ENCODE data around the gene SCN5A.
"Not testable (repeated sequence)": the region's sequence is repeated elsewhere in the genome, so short reads cannot be mapped to it uniquely, and the experiment has no call there.

Gene SCN5A

DNA sequence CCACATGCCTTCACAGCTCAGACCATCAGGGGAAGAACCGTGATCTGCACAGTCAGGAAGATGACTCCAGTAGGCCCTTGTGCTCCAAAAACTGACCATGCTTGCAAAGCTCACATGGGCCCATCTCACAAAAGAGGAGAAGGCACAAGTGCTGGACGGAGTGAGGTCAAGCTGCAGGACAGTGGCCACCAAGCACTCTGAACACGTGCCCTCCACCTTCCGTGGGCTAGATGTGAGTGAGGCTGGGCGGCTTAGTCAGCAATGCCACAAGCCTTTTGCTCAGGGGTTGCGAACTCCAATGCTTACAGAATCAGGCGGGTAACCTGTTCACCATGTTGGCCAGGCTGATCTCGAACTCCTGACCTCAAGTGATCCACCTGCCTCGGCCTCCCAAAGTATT is 70.9 kb downstream of the SCN5A start:
- DNase-seq (ENCODE audit: low read depth in 2 of 2) = no peak

- no peak for DNase-seq (ENCODE audit: low read depth in 2 of 2)
Observed at GRCh38 chr3:38578081-38578475, 71.4 kb downstream of the SCN5A start.

GRCh38 chr3:38577371-38578080 is 72.0 kb downstream of the SCN5A start:
- DNase-seq (ENCODE audit: low read depth in 2 of 2) = no peak

DNA sequence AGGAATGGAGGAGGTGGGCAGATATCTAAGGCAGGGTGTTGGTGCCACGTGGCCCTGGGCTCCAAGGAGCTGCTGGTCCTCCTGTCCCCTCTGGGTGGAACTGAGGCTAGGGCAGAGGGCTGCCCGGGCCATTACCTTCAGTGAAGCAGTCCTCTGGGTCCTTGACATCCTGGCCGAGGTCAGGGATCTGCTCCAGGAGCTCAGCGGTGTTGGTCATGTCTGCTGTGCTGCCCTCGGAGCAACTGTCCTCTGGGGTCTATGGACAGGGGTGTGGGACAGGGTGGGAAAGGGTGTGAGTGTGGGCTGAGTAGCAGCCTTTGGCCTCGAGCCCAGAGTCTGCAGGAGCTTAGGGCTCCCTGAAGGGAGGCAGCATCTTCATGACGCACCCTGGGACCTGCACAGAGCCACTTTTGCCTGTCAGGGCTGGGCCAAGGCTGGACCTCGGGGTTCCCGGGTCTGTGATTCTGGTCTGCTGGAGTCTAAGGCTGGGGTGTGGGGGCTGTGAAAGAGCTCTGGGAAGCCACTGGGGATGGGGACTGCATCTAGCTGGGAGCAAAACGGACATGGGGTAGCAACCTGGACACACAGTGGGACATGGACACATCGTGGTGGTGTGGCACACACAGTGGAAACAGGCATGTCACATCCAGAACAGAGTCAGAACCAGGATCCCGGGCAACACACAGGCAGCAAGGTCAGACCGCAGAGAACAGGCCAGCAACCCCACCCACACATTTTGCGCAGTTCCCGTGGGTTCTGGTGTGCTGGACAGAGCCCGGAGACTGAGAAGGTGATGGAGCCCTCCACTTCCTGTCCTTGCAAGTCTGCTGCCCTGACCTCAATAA is 72.7 kb downstream of the SCN5A start:
- no peak for DNase-seq (ENCODE audit: low read depth in 2 of 2)

- DNase-seq (ENCODE audit: low read depth in 2 of 2) = no peak
Observed at GRCh38 chr3:38576131-38576525, 73.4 kb downstream of the SCN5A start.

DNA sequence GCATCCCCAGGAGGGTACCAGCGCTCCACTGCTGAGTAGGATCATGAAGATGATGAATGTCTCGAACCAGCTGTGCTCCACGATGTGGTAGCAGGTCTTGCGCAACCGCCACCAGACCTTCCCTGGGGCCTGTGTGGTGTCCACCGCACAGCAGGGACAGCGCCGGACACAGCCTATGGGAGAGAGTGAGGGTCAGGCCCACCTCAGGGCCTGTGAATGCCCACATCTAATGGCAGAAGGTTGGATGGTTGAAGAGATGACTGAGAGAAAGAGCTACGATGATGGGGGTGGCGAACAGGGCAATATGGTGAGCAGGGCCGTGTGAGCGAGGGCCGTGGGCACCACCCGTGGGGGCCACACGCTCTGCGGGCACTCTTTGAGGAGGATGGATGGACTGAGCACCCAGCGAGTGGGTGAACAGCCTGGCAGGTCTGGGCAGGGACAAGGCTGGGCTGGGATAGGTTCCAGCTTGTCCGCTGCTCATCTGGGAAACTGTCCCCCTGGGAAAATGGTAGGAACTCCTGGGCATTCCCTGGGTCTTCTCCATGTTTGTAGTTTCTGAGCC is 74.1 kb downstream of the SCN5A start:
- DNase-seq (ENCODE audit: low read depth in 2 of 2) = no peak

- DNase-seq (ENCODE audit: low read depth in 2 of 2) = no peak
Observed at GRCh38 chr3:38574411-38575278, 74.8 kb downstream of the SCN5A start.

GRCh38 chr3:38573556-38573955 is 75.9 kb downstream of the SCN5A start:
- no peak for DNase-seq (ENCODE audit: low read depth in 2 of 2)

GRCh38 chr3:38573111-38573510 is 76.4 kb downstream of the SCN5A start:
- DNase-seq (ENCODE audit: low read depth in 2 of 2) = no peak

- no peak for DNase-seq (ENCODE audit: low read depth in 2 of 2)
Observed at GRCh38 chr3:38567498-38567897, 82.0 kb downstream of the SCN5A start.

- not testable (repeated sequence) for DNase-seq (ENCODE audit: low read depth in 2 of 2)
Observed at GRCh38 chr3:38566794-38567193, 82.7 kb downstream of the SCN5A start.

GRCh38 chr3:38566215-38566528 is 83.3 kb downstream of the SCN5A start:
- DNase-seq (ENCODE audit: low read depth in 2 of 2) = no peak

DNA sequence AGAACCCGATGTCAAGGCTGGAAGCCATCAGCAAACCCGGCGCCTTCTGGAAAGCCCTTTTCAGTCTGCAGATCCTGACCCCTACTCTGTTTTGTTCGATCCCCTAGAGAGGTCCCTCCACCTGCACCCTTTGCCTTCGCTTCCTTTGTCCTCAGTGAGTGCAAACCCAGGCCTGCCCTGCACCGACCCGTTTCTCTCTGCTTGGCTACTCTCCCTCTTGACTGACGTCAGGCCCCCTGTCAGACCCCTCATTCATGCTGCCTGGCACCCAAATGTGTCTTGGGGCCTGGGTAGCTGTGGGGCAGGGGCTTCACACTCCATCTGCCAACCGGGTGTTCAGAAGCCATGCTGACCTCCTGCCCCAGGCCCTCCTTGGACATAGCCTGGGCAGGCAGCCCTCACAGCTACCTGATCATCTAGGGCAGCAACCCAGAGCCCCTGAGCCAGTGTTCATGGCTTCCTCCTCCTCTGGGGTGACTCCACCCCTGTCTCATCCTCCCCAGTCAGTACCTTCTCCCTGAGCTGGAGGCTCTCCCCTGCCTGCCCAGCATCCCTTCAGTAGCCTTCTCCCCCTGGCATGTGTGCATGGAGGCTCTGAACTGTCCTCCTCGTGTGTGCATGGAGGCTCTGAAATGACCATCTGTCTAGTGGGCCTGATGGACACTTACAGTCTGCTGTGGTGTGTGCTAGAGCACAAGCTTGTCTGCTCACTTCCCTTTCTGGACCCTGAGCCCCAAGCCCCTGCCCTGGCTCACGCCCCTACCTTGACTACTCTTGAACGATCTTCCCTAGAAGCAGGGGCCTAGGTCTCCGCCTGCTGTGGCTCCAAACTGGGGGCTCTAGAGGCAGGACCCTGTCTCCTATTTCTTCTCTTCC is 83.9 kb downstream of the SCN5A start:
- no peak for DNase-seq (ENCODE audit: low read depth in 2 of 2)

DNA sequence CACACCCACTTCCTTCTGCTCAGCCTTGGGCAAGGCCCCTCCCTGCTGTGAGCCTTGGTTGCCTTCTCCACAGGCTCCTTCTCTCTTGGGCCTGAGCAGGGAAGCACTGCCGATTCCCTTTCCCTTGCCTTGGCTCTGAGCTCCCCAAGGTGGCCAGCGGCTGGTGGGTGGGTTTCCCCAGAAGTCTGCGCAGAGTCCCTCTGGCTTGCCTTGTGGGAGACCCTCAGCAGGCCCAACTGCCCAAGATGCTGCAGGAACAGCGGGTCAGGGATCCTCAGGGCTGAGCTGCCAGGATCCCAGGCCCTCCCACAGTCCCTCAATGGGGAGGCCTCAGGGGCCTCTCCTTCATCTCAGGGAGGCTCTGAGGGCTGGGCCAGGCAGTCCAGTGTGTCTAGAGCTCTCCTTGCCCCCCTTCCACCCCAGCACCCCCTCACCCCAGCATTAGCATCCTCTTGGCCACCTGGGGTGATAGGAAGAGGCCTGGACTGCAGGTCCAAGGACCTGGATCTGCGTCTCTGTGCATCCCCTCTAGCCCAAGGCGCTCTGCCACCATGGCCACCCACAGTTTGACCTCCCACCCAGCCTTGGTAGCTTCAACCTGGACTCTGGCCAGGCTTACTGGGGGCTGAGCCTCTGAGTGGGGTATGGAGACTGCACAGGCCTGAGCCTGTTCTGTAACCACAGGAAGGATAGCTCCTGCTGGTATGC is 84.7 kb downstream of the SCN5A start:
- DNase-seq (ENCODE audit: low read depth in 2 of 2) = no peak

DNA sequence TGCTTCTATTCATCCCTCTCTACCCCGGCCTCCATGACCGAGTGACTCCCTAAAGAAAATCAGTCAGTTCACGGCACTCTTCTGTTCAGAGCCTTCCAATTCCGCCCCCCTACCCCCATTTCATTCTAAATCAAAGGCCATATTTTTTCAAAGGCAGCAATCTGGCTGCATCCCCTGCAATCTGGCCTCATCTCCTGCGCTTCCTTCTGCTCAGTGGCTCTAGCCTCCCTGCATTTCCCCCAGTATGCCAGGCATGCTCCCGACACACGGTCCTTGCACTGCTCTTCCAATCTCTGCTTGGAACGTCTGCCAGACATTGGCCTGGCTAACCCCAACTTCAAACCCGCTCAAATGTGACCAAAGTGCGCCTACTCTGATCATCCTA is 85.6 kb downstream of the SCN5A start:
- DNase-seq (ENCODE audit: low read depth in 2 of 2) = no peak

- DNase-seq (ENCODE audit: low read depth in 2 of 2) = no peak
Observed at GRCh38 chr3:38563070-38563885, 86.2 kb downstream of the SCN5A start.

DNA sequence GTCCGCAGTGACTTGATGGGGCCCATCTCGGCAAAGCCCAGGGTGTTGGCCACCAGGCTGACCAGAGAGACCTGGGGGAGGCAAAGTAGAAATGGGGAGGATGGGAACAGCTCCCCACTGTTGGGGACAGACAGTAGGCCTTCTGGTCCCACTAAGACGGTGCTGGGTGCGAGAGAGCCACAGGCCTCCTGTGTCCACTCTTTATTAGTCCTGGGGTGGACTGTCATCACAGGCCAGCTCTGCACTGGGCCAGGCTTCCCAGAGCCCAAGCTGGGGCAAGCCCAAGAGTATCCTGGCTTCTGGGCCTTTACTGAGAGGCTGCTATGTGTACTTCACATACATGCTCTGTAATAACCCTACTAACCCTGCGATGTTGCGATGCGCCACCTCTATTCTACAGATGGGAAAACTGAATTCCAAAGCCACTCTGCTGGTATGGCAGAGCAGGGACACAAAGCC is 87.0 kb downstream of the SCN5A start:
- DNase-seq (ENCODE audit: low read depth in 2 of 2) = no peak

DNA sequence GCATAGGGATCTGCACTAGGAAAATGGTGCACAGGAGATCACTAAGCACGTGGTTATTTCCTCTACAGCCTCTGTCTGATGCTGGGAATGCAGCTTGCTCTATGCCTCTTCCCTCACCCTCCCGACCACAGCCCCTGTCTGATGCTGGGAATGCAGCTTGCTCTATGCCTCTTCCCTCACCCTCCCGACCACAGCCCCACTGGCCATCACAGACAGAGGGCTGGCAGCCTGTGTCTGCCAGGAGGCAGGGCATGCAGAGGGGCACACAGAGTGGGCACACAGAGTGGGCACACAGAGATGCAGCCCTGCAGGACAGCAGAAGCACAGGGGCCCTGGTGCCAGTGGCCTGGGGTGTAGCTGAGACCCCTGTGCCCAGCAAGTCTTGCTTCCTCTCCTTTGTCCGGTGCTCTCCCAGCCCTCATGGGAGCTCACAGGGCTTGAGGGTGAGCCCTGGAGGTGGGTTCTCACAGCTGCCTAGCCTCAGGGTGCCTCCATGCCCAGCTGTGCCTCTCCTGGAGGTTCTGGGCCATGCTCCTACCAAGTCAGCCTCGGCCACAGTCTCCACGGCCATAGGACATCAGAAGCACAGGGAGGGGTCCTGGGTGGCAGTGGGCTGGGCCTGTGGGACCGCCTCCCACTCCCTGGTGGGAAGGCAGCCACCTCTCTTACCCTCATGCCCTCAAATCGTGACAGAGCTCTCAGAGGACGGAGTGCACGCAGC is 87.6 kb downstream of the SCN5A start:
- DNase-seq (ENCODE audit: low read depth in 2 of 2) = no peak
